ENCODE measurements around the gene LIN54. TPM values are rescaled to one million over a fixed set of nuclear protein-coding genes. Genes with fewer than 3 reads are reported as not detected.

LIN54 gene
- total and polyA plus RNA-seq, 3 donors from 2014 or later, result 13.2 to 14.6 (median 14.5) TPM

GRCh38 chr4:83040269-83040668, 29.6 kb upstream of the LIN54 start:
- WGBS, 2 donors, result 64 to 71% methylated on average over 3 of the region's 3 CpGs
- Histone ChIP-seq H3K9me3 (no peaks in the 10 kb centered on the region), H3K36me3 (ENCODE audit: low read depth, missing control alignments) (no peaks in the 10 kb centered on the region), H3K27ac (no peak overlapping the region), H3K4me3 (no peak overlapping the region), H3K27me3 (no peaks in the 10 kb centered on the region), H3K4me1 (peaks cover 21% of the 10 kb centered on the region)
- no peak for DNase-seq
- intact Hi-C loops (cut with DNase I; ENCODE audit: low total_unique reads), result no loop called here
- TF ChIP-seq CTCF (IDR thresholded peaks at IDR 0.05) (no peak), POLR2A (IDR thresholded peaks at IDR 0.05) (no peak)

- no peaks in the 10 kb centered on the region for H3K9me3 ChIP-seq
- WGBS, 2 donors, result 54 to 61% methylated on average over 5 of the region's 5 CpGs
- no peak for TF ChIP-seq CTCF (IDR thresholded peaks at IDR 0.05)
- no peak for TF ChIP-seq POLR2A (IDR thresholded peaks at IDR 0.05)
- no peak for DNase-seq
- H3K36me3 ChIP-seq (ENCODE audit: low read depth, missing control alignments), result no peaks in the 10 kb centered on the region
- H3K4me1 ChIP-seq, result peaks cover 21% of the 10 kb centered on the region
- H3K4me3 ChIP-seq, result no peak overlapping the region
- H3K27ac ChIP-seq, result no peak overlapping the region
- H3K27me3 ChIP-seq, result no peaks in the 10 kb centered on the region
- intact Hi-C loops (cut with DNase I; ENCODE audit: low total_unique reads), result loop anchor here (10.0 kb wide), 1 partner anchor 142 kb away; the partner anchor contains the start of gene SEC31A
Observed at GRCh38 chr4:83036991-83037665, 26.5 kb upstream of the LIN54 start.

- H3K4me1 ChIP-seq, result peaks cover 21% of the 10 kb centered on the region
- 1% methylated on average over 31 to 39 of the region's 39 CpGs for WGBS, 2 donors
- intact Hi-C loops (cut with DNase I; ENCODE audit: low total_unique reads), result loop anchor here (10.0 kb wide), 1 partner anchor 140 kb away; the partner anchor contains the start of gene SEC31A
- peak in 2 of 3 experiments; percentile 49 to 58 for TF ChIP-seq CTCF (IDR thresholded peaks at IDR 0.05)
- TF ChIP-seq POLR2A (IDR thresholded peaks at IDR 0.05), result peak; percentile 10
- H3K27me3 ChIP-seq, result no peaks in the 10 kb centered on the region
- H3K4me3 ChIP-seq, result peak within 1 kb of the TSS; percentile 81 to 89
- DNase-seq, result peak; percentile 99
- no peaks in the 10 kb centered on the region for H3K9me3 ChIP-seq
- peak within 1 kb of the TSS; percentile 92 to 94 for H3K27ac ChIP-seq
- H3K36me3 ChIP-seq (ENCODE audit: low read depth, missing control alignments), result no peaks in the 10 kb centered on the region
Observed at GRCh38 chr4:83034630-83035494, 24.2 kb upstream of the LIN54 start, which contains the start of gene COPS4. Gene COPS4, plus strand, starts transcription at chr4:83035183. Its CDS starts 42 bp downstream, at chr4:83035225.

- DNase-seq, result no peak
- 71 to 83% methylated on average over 1 of the region's 1 CpG for WGBS, 2 donors
- TF ChIP-seq CTCF (IDR thresholded peaks at IDR 0.05), result no peak
- Histone ChIP-seq H3K27ac (no peak overlapping the region), H3K9me3 (no peaks in the 10 kb centered on the region), H3K4me3 (no peak overlapping the region), H3K27me3 (no peaks in the 10 kb centered on the region), H3K36me3 (ENCODE audit: low read depth, missing control alignments) (no peaks in the 10 kb centered on the region), H3K4me1 (no peaks in the 10 kb centered on the region)
- intact Hi-C loops (cut with DNase I; ENCODE audit: low total_unique reads), result loop anchor here (10.0 kb wide), 1 partner anchor 135 kb away; the partner anchor contains the start of gene SEC31A
Observed at GRCh38 chr4:83029688-83030087, 19.1 kb upstream of the LIN54 start.

Measured in testis (tissue), 3 donors.